GM12878 (cell line): ENCODE data around the gene LAYN. TPM values are rescaled to one million over a fixed set of nuclear protein-coding genes. Genes with fewer than 3 reads are reported as not detected.

Experiments used
- ATAC-seq: fragments of 200-7000 bp; cut with Tn5 transposase; 3 replicates; pipeline ENCODE4 v1.9.1; 2020; ENCODE audit warnings: mild to moderate bottlenecking, moderate library complexity
- BruUV-seq: library from RNA; stranded (reverse); fragments of 400-500 nt; replicated peaks from 2 replicates; lab custom pipeline; 2021; lab: Mats Ljungman, UMichigan
- CTCF ChIA-PET: fragments of 300-600 bp; sonication (Branson Sonifier 250); formaldehyde crosslinking; extraction: SDS; loops from one replicate; lab custom pipeline; 2021; ENCODE audit warnings: inconsistent platforms; lab: Yijun Ruan, JAX
- POLR2A ChIA-PET: fragments of 350-600 bp; formaldehyde crosslinking; extraction: SDS; loops from one replicate; lab custom pipeline; 2021; ENCODE audit warnings: inconsistent platforms; lab: Charles Lee
- RAD21 ChIA-PET: fragments of 300-600 bp; sonication (Branson Sonifier 250); formaldehyde crosslinking; loops from one replicate; lab custom pipeline; 2023; ENCODE audit warnings: antibody characterized with exemption; ENCODE audit not compliant: unreplicated experiment; lab: Charles Lee
- SMC1A ChIA-PET: fragments of 300-600 bp; sonication (Branson Sonifier 250); formaldehyde crosslinking; loops from one replicate; lab custom pipeline; 2023; ENCODE audit not compliant: unreplicated experiment, uncharacterized antibody; lab: Charles Lee
- DNase-seq: peaks from one replicate; pipeline ENCODE4 v3.0.0-alpha.2; 2011; ENCODE audit warnings: low read depth, low spot score
- FAIRE-seq: peaks from 3 replicates; lab custom pipeline; 2011; peaks lifted over from hg19 to GRCh38; lab: Jason Lieb, UNC
- H2AFZ ChIP-seq: 2 replicates; pipeline ENCODE4 v1.6.0; 2011; ENCODE audit warnings: low read depth, low read length, control low read depth; ENCODE audit not compliant: control insufficient read depth
- H3K27ac ChIP-seq: 2 replicates; pipeline ENCODE4 v1.5.1; 2011; ENCODE audit warnings: control low read depth; ENCODE audit not compliant: control insufficient read depth, insufficient read depth
- H3K27me3 ChIP-seq, 2 experiments: replicated peaks in 1 of 2; 2 replicates each; pipeline versions ENCODE4 v1.6.0 to v1.6.1; 2011; ENCODE audit warnings: low read length in 1 of 2; ENCODE audit not compliant: control insufficient read depth in 2 of 2, insufficient read depth in 2 of 2
- H3K36me3 ChIP-seq, 2 experiments: 2 replicates each; pipeline ENCODE4 v1.5.1; 2011; ENCODE audit warnings: low read length in 1 of 2; ENCODE audit not compliant: control insufficient read depth in 2 of 2, insufficient read depth in 2 of 2
- H3K4me1 ChIP-seq: 2 replicates; pipeline ENCODE4 v1.6.1; 2011; ENCODE audit warnings: mild to moderate bottlenecking, low read length, moderate library complexity, mixed read lengths; ENCODE audit not compliant: control insufficient read depth, insufficient read depth
- H3K4me2 ChIP-seq: 2 replicates; pipeline ENCODE4 v1.6.0; 2011; ENCODE audit warnings: control low read depth; ENCODE audit not compliant: control insufficient read depth, insufficient read depth
- H3K4me3 ChIP-seq: fragments of 200-600 bp; sonication (generic); 2 replicates; pipeline ENCODE4 v1.5.1; 2016
- H3K79me2 ChIP-seq: 2 replicates; pipeline ENCODE4 v1.6.0; 2011; ENCODE audit warnings: low read length; ENCODE audit not compliant: control insufficient read depth, insufficient read depth
- H3K9ac ChIP-seq: 2 replicates; pipeline ENCODE4 v1.8.0; 2011; ENCODE audit warnings: low read length, control low read depth, mixed read lengths; ENCODE audit not compliant: control insufficient read depth, insufficient read depth
- H3K9me3 ChIP-seq: replicated peaks from 3 replicates; pipeline ENCODE4 v1.5.1; 2011; ENCODE audit warnings: mild to moderate bottlenecking, low read length; ENCODE audit not compliant: control insufficient read depth, insufficient read depth
- H4K20me1 ChIP-seq: 2 replicates; pipeline ENCODE4 v1.6.0; 2011; ENCODE audit not compliant: control insufficient read depth, insufficient read depth
- CHD2 ChIP-seq: IDR thresholded peaks from 2 replicates; pipeline ENCODE4 v1.6.1; 2011; ENCODE audit warnings: low read depth, low read length, improper control_type of control experiment, borderline replicate concordance
- HCFC1 ChIP-seq: fragments of 150-350 bp; IDR thresholded peaks from 2 replicates; pipeline ENCODE4 v1.6.1; 2014; ENCODE audit warnings: low read length
- PRDM15 ChIP-seq: fragments of 450-650 bp; formaldehyde crosslinking; IDR thresholded peaks from 2 replicates; pipeline ENCODE4 v1.4.0; 2020; ENCODE audit warnings: mild to moderate bottlenecking, moderate library complexity
- RAD51 ChIP-seq: fragments of 450-650 bp; IDR thresholded peaks from 2 replicates; pipeline ENCODE4 v1.6.1; 2016; ENCODE audit warnings: moderate library complexity, mild to moderate bottlenecking, inconsistent platforms
- RBBP5 ChIP-seq: fragments of 200-600 bp; sonication (generic); conservative IDR thresholded peaks from 2 replicates; pipeline ENCODE4 v1.6.1; 2016
- RFX5 ChIP-seq: IDR thresholded peaks from 2 replicates; pipeline ENCODE4 v1.6.1; 2011; ENCODE audit warnings: low read depth, low read length, improper control_type of control experiment
- STAT3 ChIP-seq: IDR thresholded peaks from 2 replicates; pipeline ENCODE4 v1.6.1; 2011; ENCODE audit warnings: low read depth, low read length, improper control_type of control experiment
- TARDBP ChIP-seq: IDR thresholded peaks from 2 replicates; pipeline ENCODE4 v1.6.1; 2016; ENCODE audit warnings: borderline replicate concordance
- TCF12 ChIP-seq: IDR thresholded peaks from 2 replicates; pipeline ENCODE4 v1.6.1; 2011; ENCODE audit warnings: low read depth, mild to moderate bottlenecking, low read length
- ZNF274 ChIP-seq: IDR thresholded peaks from one replicate; pipeline ENCODE4 v1.8.0; 2011; ENCODE audit not compliant: insufficient read length, insufficient read depth
- in situ Hi-C: fragments of 300-500 bp; cut with MboI; formaldehyde crosslinking; loops from 9 replicates; pipeline ENCODE4 v1.14.3; 2018; ENCODE audit warnings: mixed read lengths
- intact Hi-C: fragments of 100-400 bp; cut with micrococcal nuclease; formaldehyde crosslinking; loops from one replicate; pipeline ENCODE4 v1.14.2; 2022; ENCODE audit not compliant: unreplicated experiment
- polyA plus RNA-seq, 11 experiments: library from polyadenylated mRNA; depleted of rRNA in 4 of 11; unstranded in 6 of 11; stranded (reverse) in 5 of 11; fragments of >200 nt; fragmentation: Nextera tagmentation in 4 of 11; fragmentation: Illumina TruSeq in 1 of 11; extraction: Ambion mirVana in 4 of 11; extraction: Trizol in 1 of 11; gene quantifications; 1 replicate in 1 of 11; 2 replicates in 10 of 11; pipeline versions ENCODE4 v1.2.1 to v1.2.3, GENCODE V29; 2011 to 2016; ENCODE audit warnings: inconsistent platforms in 2 of 11, missing spikeins in 2 of 11, low read depth in 1 of 11
- total RNA-seq, 4 experiments: library from RNA; depleted of rRNA in 3 of 4; stranded (reverse); fragments of >200 nt in 3 of 4; fragmentation: Illumina TruSeq in 1 of 4; extraction: Trizol in 1 of 4; gene quantifications; 2 replicates each; pipeline versions ENCODE4 v1.2.1 to v1.2.3, GENCODE V29; 2013 to 2021

LAYN gene
- total and polyA plus RNA-seq, 10 of the 15 experiments (the other 5 are each of a cell fraction or from before 2014, with no cell fraction given): 0.06 to 0.14 (median 0.10) TPM; not detected in 7

- no peak for TF ChIP-seq PRDM15 (CRISPR knock-in tag)
These were observed 50.9 kb downstream of the LAYN start (continued) for GRCh38 chr11:111591187-111591960.

DNA sequence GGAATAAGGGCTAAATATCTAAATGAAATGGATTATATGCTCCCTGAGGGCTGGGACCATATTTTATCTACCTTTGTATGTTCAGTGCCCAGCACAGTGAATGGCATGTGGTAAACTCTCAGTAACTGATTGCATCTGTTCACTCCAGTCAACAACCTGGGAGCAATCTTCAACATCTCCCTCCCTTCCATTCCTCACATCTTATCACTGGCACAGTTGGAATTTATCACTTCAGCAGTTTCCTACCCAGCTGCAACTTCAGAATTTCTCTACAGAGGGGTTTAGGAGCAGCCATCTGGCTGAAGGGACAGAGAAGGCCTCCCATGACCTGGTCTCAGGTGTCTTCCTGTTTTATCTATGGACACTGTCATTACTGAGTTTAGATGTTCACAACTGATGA is 52.0 kb downstream of the LAYN start:
- RAD21 ChIA-PET: interaction anchor here (1.3 kb wide), 1 partner anchor 249 kb away, joined by 3 read pairs; no protein-coding TSS in a partner anchor
- SMC1A ChIA-PET: interaction anchor here (0.8 to 2.4 kb wide), 3 partner anchors 172 to 250 kb away, joined by 3 to 9 read pairs (median 8); no protein-coding TSS in a partner anchor
- no peak overlapping the region for H3K4me3 ChIP-seq
- no peak overlapping the region for H3K9ac ChIP-seq
- no peak overlapping the region for H3K4me2 ChIP-seq
- ATAC-seq: no peak
- H3K9me3 ChIP-seq: no peaks in the 10 kb centered on the region
- POLR2A ChIA-PET: no interaction called here
- CTCF ChIA-PET: interaction anchor here (0.6 to 1.3 kb wide), 4 partner anchors 137 to 247 kb away, joined by 3 to 6 read pairs (median 3); no protein-coding TSS in a partner anchor
- in situ Hi-C loops: no loop called here
- no peak overlapping the region for H3K27ac ChIP-seq
- intact Hi-C loops: no loop called here
- no peaks in the 10 kb centered on the region for H3K4me1 ChIP-seq
- H2AFZ ChIP-seq: no peak overlapping the region
- no peaks in the 10 kb centered on the region for H3K79me2 ChIP-seq
- no peak for DNase-seq
- FAIRE-seq: no peak
- no peak for TF ChIP-seq STAT3
- no peak for TF ChIP-seq TCF12
- no peak for TF ChIP-seq RBBP5
- TF ChIP-seq TARDBP: no peak
- TF ChIP-seq RAD51: no peak
- no peak for TF ChIP-seq RFX5
- TF ChIP-seq CHD2: no peak
- TF ChIP-seq ZNF274: no peak
- no peak for TF ChIP-seq HCFC1
- no peaks in the 10 kb centered on the region for H4K20me1 ChIP-seq
- no peaks in the 10 kb centered on the region for H3K36me3 ChIP-seq
- no TSS peak for BruUV-seq
- no peaks in the 10 kb centered on the region; a peak in 2 of 4 replicates for H3K27me3 ChIP-seq
